Renal cortex interstitium (tissue), 11 donors: Measurements from ENCODE around the gene GPX7. TPM values are rescaled to one million over a fixed set of nuclear protein-coding genes. Genes with fewer than 3 reads are reported as not detected.

Experiments
- DNase-seq, 11 donors: peaks; one replicate each; pipeline ENCODE4 v3.0.0-alpha.2; 2013; ENCODE audit warnings: low read depth in 9 of 11, low spot score in 4 of 11; ENCODE audit errors: extremely low read depth in 1 of 11
- polyA plus RNA-seq, 3 donors: library from polyadenylated mRNA; unstranded; fragments of 120-200 nt; gene quantifications; one replicate each; pipeline ENCODE4 v1.2.1, GENCODE V29; 2013; ENCODE audit not compliant: insufficient read length in 3 of 3

GPX7 gene
- polyA plus RNA-seq, 3 donors, result 68.9 to 83.4 (median 75.5) TPM

GRCh38 chr1:52604063-52604770, 2.0 kb downstream of the GPX7 start:
- no peak for DNase-seq

GRCh38 chr1:52613636-52614373, 11.6 kb downstream of the GPX7 start:
- no peak for DNase-seq

- no peak for DNase-seq
Measured at GRCh38 chr1:52614671-52615070, 12.5 kb downstream of the GPX7 start.

GRCh38 chr1:52615489-52616042, 13.4 kb downstream of the GPX7 start:
- no peak for DNase-seq

GRCh38 chr1:52621950-52622349, 19.8 kb downstream of the GPX7 start:
- no peak for DNase-seq

- no peak for DNase-seq
Measured at GRCh38 chr1:52623812-52624211, 21.6 kb downstream of the GPX7 start.

- no peak for DNase-seq
Measured at GRCh38 chr1:52627028-52627427, 24.9 kb downstream of the GPX7 start.

GRCh38 chr1:52628614-52629324, 26.6 kb downstream of the GPX7 start:
- DNase-seq, result no peak

- DNase-seq, result peak in 8 of 11 donors; percentile 36 to 56 (median 54)
Measured at GRCh38 chr1:52629325-52629643, 27.1 kb downstream of the GPX7 start.

- no peak for DNase-seq
Measured at GRCh38 chr1:52629667-52630066, 27.5 kb downstream of the GPX7 start.

GRCh38 chr1:52631759-52632331, 29.7 kb downstream of the GPX7 start:
- no peak for DNase-seq

GRCh38 chr1:52632732-52633290, 30.6 kb downstream of the GPX7 start, which contains the start of gene SHISAL2A:
Gene SHISAL2A, plus strand, starts transcription at chr1:52633168. Its CDS starts 326 bp downstream, at chr1:52633494.
- DNase-seq, result peak in 5 of 11 donors; percentile 37 to 59 (median 46)

- peak in 1 of 11 donors; percentile 36 for DNase-seq
Measured at GRCh38 chr1:52633291-52633754, 31.2 kb downstream of the GPX7 start.

- DNase-seq, result no peak
Measured at GRCh38 chr1:52634111-52634510, 31.9 kb downstream of the GPX7 start.

- DNase-seq, result no peak
Measured at GRCh38 chr1:52635321-52636089, 33.3 kb downstream of the GPX7 start.

GRCh38 chr1:52636721-52637695, 34.8 kb downstream of the GPX7 start:
- no peak for DNase-seq

- DNase-seq, result no peak
Measured at GRCh38 chr1:52637946-52638345, 35.8 kb downstream of the GPX7 start.
